ENCODE results near the gene NCL.

NCL gene

DNA sequence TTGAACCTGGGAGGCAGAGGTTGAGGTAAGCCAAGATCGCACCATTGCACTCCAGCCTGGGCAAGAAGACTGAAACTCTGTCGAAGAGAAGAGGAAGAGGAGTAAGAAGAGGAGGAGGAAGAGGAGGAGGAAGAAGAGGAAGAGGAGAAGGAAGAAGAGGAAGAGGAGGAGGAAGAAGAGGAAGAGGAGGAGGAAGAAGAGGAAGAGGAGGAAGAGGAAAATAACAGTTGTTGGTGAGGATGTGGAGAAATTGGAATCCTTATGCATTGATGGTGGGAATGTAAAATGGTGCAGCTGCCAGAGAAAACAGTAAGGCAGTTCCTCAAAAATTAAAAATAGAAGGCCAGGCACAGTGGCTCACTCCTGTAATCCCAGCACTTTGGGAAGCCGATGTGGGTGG, 8.5 kb upstream of the NCL start:
- Histone ChIP-seq H3K4me1 (no peaks in the 10 kb centered on the region), H3K4me3 (ENCODE audit: low read depth, low read length) (no peak overlapping the region), H3K27me3 (no peaks in the 10 kb centered on the region), H3K36me3 (no peaks in the 10 kb centered on the region), H3K9me3 (no peaks in the 10 kb centered on the region)
- TF ChIP-seq CTCF (IDR thresholded peaks at IDR 0.05; ENCODE audit: low read depth, low read length), result no peak
- no peak for DNase-seq

DNA sequence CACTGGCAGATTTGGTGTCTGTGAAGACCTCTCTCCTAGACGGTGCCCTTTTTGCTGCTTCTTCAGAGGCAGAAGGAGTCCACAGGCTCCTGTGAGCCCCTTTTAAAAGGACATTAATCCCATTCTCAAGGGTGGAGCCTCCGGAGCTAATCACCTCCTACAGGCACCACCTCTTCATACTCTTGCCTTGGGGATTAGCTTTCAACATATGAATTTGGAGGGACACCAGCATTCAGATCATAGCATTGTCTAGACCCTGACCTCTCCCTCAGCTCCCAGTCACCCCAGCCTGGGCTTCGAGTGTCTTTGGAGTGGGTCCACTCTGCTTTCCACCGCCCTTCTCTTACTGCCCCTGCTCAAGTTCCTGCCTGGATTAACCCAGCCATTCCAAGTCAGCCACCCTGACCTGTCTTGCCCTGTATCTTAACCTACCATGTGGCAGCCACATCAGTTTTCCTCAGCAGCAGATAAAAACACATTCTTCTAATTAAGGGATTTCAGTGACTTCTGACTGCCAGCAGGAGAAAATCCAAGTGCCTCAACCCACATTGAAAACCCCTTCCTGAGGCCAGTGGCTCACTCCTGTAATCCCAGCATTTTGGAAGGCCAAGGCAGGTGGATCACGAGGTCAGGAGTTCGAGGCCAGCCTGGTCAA, 6.1 kb upstream of the NCL start:
- TF ChIP-seq CTCF (IDR thresholded peaks at IDR 0.05; ENCODE audit: low read depth, low read length), result no peak
- no peak for DNase-seq
- Histone ChIP-seq H3K36me3 (no peaks in the 10 kb centered on the region), H3K4me1 (no peaks in the 10 kb centered on the region), H3K9me3 (no peaks in the 10 kb centered on the region), H3K27me3 (no peaks in the 10 kb centered on the region), H3K4me3 (ENCODE audit: low read depth, low read length) (no peak overlapping the region)

DNA sequence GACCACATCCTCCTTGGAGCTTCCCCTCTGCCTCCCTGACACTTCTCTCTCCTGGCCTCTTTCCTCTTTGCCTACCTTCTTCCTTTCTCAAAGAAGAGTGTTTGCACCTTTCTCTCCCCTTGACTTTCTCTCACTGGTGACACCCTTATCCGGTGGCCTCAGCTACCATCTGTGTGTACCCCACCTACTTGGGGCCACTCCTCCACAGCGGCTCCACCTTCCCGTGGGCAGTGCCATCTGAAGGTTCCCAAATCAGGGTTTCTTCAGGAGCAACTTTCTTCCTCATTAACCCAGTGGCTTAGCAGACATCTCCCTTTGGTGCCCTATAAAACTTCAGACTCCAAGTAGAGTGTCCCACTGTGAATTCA, 5.3 kb upstream of the NCL start:
- TF ChIP-seq CTCF (IDR thresholded peaks at IDR 0.05; ENCODE audit: low read depth, low read length), result no peak
- Histone ChIP-seq H3K9me3 (no peaks in the 10 kb centered on the region), H3K36me3 (no peaks in the 10 kb centered on the region), H3K4me1 (no peaks in the 10 kb centered on the region), H3K4me3 (ENCODE audit: low read depth, low read length) (no peak overlapping the region), H3K27me3 (no peaks in the 10 kb centered on the region)
- DNase-seq, result no peak

DNA sequence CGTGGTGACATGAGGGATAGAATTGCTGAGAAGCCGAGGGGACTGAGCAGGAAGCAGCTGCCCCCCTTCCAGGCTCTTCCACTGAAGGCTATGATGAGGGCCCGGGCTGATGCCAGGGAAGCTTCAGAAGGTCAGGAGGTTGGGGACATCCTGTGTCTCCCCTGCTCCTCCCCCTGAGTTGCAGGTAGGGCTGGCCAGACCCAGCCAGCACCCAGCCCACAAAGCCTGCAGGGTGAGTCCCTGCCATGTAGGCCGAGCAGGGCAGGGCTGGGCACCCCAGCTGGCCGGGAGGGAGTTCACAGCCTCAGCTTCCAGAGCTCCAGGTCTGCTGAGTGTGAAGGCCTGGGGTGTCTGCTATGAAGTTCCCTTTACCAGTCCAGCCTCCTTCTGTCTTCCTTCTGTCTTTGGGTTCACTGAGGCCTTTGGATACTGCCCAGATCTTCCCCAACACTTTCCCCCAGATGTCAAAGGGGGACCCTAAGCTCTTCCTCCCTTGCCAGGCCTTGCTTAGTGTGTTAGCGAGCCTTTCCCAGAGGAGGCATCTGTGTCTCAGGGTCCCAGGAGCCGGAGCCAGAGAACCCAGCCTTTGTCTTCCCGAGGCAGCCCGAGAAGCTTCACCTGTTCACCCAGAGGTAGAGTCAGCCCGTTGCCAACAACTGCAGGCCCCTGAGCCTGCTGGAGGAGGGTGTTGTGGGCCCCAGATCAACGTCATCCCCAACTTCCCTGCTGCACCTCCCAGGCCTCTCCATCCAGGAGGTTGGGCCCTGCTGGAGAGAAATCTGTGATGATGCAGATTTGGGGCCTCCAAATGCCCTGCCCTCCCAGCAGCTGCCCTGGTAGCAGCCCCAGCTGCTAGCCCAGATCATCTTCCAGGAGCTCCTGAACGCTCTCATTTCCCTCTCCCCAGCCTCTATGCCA, 3.6 kb upstream of the NCL start:
- H3K4me3 ChIP-seq (ENCODE audit: low read depth, low read length), result no peak overlapping the region
- DNase-seq, result no peak
- TF ChIP-seq CTCF (IDR thresholded peaks at IDR 0.05; ENCODE audit: low read depth, low read length), result no peak
- no peaks in the 10 kb centered on the region for H3K27me3 ChIP-seq
- H3K9me3 ChIP-seq, result no peaks in the 10 kb centered on the region
- H3K36me3 ChIP-seq, result peaks cover 13% of the 10 kb centered on the region
- no peaks in the 10 kb centered on the region for H3K4me1 ChIP-seq

GRCh38 chr2:231467016-231467545, 2.8 kb upstream of the NCL start:
- TF ChIP-seq CTCF (IDR thresholded peaks at IDR 0.05; ENCODE audit: low read depth, low read length), result no peak
- no peaks in the 10 kb centered on the region for H3K4me1 ChIP-seq
- H3K4me3 ChIP-seq (ENCODE audit: low read depth, low read length), result no peak overlapping the region
- H3K9me3 ChIP-seq, result no peaks in the 10 kb centered on the region
- H3K27me3 ChIP-seq, result no peaks in the 10 kb centered on the region
- no peak for DNase-seq
- peaks cover 21% of the 10 kb centered on the region for H3K36me3 ChIP-seq

Data from BE2C (cell line).